T1000 (cell line): Measurements from ENCODE around the gene RALGPS1.
"Not testable (repeated sequence)": the region's sequence is repeated elsewhere in the genome, so short reads cannot be mapped to it uniquely, and the experiment has no call there.

ENCODE experiments used
- DNase-seq: peaks from one replicate; lab custom pipeline; 2025; ENCODE audit warnings: mixed read lengths; lab: John Stamatoyannopoulos, UW

RALGPS1 gene

DNA sequence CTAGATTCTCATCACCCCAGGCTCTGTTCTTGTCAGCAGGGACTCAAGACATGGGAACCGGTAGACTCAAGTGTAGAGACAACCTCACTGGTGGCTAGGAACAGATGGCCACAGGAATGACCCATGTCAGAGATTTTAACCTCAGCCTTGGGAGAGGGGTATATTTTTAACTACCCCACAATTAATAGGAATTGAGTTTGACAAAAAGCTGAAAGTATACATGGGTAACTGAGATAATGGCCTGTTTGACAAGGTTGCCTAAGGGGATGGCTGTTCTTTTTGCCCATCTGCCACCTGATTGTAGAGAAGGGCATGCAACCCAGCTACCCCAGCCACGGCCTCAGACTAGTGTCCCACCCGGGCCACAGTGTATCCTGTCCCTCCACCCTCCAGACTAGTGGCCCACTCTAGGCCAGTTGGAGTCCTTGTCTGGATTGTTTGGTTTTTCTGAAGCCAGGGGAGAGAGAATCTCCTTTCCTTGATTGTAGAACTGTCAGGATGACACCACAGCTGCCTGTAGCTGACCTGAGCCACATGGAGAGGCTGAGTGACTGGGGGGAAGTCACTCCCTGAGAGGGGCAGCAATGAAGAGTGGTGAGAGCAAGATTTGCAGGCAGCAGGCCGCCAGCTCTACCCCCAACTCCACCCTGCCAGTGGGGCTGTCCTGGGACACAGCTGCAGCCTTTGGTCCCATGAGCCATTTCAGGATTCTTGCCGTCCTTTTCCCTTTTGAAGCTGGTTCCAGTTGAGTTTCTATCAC is 222.5 kb downstream of the RALGPS1 start:
- no peak for DNase-seq

DNA sequence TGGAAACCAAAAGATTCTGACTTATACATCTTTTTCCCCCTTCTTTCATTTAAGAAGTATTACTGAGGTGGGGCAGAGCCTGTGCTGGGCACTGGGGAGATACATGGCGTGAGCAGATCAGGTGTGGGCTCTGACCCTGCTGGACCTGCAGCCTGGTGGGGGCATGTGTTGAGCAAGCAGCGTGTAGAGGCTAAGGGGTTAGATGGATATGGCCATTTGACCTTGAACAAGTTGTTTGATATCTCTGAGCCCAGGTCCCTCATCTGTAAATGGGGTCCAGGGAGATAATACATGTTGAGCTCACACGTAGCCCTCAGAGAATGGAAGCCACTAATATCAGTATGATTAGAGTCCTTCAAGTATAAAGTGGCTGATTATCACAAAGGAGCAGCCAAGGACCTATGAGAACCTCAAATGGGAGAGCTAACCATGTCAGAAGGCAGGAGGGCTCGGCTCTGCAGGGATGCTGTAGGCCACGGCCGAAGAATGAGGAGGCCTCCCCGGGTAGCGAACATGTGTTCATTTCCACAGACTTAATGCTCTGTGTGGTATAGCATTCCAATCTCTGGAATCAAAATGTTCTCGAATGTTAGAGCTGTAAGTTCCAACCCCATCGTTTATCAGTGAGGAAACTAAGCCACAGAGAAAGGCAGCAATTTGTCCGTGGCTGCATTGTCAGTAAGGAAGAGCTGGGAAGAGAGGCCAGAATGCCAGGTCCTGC is 223.2 kb downstream of the RALGPS1 start:
- no peak for DNase-seq

DNA sequence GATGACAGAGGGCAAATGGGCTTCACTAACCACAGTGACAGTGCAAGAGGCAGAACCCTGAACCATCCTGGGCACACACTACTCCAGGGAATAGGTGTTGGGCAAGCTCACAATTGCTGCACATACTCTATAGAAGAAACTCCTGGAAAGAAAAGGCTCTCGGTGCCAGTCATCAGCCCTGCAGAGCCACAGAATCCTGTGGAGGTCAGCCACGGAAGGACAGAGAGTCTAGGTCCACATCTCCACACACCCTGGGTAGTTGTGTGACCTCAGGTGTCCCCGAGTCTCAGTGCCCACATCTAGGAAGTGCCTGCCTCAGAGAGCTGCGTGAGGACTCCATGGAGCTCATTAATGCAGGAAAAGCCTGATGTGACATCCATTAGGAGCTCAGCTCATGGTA is 223.9 kb downstream of the RALGPS1 start:
- no peak for DNase-seq

DNA sequence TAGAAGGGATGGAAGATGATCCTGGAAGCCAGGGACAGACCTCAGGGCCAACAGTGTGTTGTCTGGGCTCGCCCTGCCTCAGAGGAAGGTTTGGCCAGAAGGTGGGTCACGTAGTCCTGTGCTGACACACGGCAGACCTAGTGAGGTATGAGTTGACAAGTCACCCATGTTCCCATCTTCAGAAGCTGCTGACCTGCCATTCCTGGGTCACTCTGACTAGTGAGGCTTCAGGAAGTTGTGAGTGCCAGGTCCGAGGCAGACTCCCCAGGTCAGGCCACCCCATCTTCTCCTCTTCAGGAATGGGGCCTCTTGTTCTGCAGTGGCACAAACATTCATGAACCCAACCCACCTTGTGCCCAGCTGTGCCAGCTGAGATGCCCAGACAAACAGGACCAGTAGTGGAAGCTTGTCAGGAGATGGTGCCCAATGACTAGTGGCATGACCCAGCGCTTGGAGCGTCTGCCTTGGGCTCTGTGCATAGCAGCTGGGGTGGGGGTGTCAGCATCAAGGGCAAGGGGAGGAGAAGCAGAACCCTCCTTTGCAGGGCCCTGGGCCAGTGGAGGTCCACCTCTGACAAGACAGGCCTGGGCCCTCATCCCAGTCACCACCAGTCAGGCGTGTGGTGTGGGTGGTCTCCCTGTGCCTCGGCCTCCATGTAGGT is 224.6 kb downstream of the RALGPS1 start:
- DNase-seq: no peak

DNA sequence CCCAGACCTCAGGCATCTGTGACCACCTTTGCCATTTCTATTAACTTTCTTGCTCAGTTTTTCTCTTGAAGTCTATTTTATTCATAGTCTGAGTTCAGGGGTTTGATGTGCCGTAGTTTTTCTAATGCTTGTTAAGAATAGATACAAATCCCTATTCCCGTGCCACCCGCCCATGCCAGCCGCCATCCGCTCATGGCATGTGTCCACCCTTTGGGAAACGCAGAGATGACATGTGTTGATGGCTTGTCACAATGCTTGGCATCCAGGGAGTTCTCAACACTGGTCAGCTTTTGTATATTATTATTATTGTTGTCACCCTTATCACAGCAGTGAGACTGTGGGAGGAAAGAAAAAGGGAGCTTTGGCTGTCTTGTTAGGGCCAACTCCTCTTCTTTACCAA is 225.2 kb downstream of the RALGPS1 start:
- DNase-seq: no peak

DNA sequence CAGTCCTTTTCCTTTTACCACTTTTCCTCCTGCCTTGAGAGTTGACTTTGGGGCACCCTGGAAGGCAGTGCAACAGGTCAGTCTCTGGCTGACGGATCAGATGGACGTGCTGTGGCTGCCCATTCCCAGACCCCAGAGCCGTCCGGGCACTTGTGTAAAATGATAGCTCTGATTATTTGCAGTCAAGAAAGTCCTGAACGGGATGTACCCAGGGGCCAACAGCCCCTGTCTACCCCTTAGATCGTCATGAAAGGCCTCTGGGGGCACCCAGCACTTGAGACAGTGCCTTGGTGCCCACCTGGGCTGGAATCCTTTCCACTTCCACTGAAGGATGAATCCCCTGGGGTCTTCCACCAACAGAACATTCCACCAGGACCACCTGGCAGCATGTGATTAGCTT is 225.6 kb downstream of the RALGPS1 start:
- DNase-seq: no peak

DNA sequence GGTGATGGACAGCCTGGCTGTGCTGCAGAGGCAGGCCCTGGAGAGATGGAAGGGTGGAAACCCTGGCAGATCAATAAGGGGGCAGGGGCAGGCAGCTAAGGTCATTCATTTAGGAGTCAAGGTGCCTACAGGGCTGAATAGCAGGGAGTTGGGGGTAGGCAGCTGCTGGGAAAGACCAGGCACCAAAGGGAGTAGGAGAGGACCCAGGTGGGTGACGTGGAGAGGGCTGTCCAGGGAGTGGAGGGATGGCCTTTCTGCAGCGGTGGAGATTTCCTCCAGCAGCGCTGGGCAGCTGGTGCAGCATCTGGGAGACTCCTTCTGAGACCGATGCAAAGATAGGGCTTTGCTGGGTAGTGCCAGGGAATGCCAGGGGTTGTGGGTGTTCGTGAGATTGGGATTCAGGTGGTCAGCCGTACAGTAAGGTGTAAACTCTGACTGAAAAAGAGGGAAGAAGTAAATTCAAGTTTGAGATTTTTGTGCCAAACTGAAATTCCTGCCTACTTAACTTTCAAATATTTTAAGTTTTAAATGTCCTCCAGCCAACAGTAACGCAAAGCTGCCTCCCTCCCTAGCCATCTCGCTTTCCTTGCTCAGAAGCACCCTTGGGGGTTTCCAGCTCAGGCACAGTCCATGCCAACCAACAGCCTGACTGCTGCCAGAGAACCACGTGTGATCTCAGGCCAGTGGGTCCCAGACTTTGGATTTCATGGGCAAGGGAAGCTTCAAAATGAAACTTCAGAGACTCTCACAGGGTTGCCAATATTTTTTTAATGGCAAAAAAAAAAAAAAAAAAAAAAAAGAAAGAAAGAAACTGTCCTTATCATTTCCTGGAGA is 226.5 kb downstream of the RALGPS1 start:
- no peak for DNase-seq

DNA sequence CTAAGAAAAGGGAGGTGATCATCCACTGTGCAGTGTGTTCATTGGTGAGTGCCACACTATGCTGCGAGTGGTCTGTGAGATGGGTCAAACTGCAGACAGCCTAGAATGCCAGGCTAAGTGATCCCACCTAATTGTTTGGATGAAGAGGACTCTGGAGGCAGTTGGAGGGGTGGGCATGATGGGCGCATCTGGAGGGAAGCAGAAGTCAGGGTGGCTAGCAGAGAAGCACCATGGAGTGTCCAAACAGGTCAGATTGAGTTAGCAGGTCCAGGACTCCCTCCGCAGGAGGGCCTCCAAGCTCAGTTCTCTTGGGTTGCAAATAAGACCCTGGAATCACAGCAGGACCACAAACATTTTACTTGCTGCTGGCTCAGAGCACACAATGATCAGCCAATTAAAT is 227.7 kb downstream of the RALGPS1 start:
- DNase-seq: no peak

DNA sequence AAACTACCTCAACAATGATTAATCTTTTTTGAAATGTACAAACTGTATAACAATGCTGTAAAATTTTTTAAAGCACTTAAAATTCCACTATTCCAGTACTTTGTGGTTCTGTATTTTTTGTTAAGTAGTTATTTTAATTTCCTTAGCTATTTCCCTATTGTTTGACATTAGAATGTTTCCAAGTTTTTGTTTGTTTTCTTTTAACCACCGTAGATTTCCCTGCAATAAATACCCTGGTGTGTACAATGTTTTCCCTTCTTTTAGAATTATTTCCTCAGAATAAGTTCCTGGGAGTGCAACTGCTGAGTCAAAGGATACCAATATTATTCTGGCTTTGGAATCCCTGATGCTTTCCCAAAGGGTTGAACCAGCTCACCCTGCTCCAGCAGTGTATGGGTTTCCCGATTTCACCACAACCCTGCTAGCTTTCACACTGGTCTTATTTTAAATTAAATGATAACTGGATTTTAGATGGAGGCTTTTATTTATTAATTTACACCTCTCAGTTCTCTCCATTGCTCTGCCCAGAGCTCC is 228.4 kb downstream of the RALGPS1 start:
- DNase-seq: no peak

DNA sequence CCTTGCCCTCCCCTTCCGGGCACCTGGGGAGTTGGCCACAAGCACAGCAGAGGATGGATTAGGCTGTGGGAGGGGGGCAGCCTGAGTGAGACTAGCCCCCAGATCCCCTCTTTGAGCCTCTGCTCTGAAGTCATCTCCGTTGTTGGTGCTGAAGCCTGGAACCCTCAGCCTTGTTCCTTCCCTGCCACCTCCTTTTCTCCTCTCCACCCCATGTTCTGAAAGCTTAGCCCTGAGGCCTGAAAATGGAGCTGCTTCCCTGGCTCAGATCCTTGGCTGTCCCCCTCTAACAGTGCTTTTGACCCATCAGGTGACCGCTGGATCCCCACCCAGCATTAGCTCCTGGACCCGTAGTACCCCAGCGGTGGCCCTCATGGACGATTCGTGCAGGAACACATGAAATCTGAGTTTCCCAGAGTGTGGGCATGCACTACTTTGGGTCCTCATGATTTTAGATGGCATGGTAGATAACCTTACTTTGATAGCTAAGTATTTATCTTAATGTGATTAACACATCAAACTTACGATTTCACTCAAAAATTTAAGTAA is 229.4 kb downstream of the RALGPS1 start:
- DNase-seq: no peak

DNA sequence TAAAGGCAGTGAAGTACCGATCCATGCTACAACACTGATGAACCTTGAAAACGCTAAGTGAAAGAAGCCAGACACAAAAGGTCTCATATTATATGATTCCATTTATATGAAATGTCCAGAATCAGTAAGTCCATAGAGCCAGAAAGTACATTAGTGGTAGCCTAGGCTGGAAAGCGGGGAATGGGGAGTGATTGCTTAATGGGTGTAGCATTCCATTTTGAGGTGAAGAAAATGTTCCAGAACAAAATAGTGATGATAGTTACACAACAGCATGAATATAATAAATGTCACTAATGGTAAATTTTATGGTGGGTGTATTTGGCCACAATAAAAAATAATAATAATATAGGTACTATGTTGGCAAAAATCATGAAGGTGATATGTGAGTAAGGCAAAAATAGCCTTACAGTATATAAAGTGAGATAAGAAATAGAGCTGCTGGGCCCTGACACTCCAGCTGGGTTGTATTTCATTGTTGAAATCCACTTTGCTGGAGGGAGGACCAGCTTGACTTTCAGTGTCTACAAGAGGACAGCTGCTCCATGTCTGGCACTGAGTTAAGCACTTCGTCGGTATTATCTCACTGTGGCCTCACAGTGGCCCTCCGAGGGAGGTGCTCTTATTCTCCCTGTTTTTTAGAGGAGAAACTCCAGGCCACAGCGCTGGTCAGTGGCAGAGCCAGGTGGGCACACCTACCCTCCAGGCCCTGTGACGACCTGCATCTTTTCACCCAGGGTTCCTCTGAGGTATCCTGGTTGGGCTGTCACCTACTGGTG is 230.3 kb downstream of the RALGPS1 start:
- no peak for DNase-seq

DNA sequence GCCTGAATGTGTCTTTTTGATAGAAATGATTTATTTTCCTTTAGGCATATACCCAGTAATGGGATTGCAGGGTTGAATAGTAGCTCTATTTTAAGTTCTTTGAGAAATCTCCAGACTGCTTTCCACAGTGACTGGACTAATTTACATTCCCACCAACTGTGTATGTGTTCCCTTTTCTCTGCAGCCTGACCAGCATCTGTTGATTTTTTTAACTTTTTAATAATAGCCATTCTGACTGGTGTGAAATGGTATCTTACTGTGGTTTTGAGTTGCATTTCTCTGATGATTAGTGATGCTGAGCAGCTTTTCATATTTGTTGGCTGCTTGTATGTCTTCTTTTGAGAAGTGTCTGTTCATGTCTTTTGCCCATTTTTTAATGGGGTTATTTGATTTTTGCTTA is 232.3 kb downstream of the RALGPS1 start:
- DNase-seq: not testable (repeated sequence)

DNA sequence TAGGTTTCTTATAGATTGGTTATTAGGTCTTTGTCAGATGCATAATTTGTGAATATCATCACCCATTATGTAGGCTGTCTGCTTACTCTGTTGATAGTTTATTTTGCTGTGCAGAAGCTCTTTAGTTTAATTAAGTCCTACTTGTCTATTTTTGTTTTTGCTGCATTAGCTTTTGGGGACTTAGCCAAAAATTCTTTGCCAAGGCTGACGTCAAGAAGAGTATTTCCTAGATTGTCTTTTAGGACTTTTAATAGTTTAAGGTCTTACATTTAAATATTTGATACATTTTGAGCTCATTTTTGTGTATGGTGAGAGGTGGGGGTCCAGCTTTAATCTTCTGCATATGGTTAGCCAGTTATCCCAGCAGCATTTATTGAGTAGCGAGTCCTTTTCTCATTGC is 232.7 kb downstream of the RALGPS1 start:
- DNase-seq: no peak

DNA sequence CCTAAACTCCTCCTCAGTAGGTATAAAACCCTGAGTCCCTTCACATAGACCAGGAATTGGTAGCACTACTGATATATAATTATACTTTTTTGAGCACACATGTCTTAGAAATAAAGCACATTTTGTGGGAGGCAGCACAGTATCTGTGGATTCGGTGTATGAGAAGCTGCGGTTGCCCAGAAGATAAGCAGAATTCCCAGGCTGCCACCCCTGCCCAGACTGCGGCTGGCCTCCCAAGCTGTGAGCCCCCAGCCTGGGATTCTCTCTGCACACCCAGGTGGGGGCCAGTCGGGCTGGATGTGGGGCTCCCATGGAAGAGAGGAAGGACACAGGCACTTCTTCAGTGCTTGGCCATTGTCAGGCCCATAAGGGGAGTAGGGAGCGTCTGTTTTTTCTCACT is 233.4 kb downstream of the RALGPS1 start:
- no peak for DNase-seq

DNA sequence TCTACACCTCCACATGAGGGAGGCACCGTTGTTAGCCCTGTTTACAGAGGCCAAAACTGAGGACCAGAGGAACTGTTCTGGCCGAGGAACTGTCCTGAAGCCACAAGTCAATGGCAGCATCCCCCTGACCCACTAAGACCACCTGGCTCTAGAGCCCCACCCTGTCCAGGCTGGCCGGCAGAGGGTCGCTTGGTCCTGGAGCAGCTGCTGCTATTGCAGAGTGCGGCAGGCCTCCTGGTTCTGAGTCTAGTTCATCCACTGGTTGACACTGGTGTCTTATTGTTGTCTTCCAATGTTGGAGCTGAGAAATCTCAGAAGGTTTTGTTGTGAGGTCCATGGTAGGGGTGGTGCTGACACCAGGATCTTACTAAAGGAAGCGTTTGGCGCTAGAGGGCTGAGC is 234.4 kb downstream of the RALGPS1 start:
- DNase-seq: no peak

DNA sequence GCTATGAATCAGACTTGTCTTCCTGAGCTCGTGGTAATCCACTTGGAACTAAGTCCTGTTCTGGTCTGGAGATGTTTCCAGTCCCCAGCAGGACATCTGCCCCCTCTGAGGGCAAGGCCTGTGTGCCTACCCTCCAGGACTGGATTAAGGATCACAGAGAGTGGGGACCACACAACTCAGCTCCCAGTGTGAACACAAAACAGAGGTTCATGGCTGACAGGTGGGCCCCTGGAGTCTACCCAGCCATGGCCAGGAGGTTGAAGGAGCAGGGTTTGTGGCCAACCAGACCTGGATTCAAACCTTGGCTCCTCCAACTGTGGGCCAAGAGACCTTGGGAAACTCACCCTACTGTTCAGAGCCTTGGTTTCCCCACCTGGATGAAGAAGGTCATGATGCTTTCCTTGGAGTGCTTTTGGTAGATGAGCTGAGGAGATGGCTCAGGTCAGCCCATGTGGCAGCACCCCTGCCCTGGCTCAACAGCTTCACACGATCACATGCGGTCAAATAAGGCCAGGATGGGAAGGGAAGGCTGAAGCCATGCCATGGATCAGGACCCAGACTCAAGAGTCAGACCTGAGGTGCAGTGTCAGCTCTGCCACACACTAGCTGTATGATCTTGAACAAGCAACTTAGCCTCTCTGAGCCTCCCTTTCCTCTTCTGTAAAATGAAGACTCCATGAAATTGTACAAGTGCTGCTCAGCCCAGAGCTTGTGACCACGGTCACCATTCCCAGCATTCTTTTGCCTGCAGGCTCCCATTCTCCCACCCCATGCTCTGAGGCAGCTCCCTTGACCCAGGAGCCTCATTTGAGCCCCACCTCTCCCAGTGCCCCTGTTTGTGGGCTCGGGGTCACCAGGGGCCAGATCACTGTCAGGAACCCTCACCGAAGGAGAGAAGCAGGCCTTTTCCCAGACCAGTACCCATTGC is 235.1 kb downstream of the RALGPS1 start:
- no peak for DNase-seq

DNA sequence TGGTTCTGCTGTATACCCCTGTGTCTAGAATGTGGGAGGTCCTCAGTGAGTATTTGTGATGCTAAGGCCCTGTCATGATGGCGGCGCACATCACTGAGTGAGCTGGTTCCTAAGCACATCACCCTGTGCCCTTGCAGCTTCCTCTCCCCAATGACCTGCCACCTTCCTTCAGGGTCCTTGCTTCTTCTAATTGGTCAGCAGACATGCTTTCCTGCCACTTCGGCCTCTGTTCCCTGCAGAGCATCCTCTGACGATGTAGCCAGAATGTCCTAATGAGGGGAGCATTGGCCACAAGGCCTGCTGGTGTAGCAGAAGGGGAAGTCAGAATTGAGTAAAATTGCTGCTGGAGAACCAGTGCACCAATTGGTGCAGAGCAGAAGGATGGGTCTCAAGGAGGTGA is 238.9 kb downstream of the RALGPS1 start:
- no peak for DNase-seq

DNA sequence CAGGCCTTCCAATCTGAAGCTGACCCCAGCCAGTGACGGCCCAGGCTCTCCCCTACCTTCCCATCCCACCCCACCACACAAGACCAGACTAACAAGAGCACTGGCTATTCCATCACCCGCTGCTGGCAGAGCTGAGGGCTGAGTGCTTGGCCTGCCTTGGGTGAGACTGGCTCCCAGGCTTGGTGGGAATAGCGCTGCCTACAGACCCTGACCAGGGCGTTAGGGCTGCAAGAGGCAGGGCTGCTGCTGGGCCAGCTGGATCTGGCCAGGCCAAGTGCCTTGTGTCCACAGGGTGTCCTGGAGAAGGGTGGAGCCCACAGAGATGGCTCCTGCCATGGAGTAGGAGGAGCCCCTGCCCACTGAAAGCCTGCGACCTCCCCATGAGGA is 239.4 kb downstream of the RALGPS1 start:
- DNase-seq: no peak

DNA sequence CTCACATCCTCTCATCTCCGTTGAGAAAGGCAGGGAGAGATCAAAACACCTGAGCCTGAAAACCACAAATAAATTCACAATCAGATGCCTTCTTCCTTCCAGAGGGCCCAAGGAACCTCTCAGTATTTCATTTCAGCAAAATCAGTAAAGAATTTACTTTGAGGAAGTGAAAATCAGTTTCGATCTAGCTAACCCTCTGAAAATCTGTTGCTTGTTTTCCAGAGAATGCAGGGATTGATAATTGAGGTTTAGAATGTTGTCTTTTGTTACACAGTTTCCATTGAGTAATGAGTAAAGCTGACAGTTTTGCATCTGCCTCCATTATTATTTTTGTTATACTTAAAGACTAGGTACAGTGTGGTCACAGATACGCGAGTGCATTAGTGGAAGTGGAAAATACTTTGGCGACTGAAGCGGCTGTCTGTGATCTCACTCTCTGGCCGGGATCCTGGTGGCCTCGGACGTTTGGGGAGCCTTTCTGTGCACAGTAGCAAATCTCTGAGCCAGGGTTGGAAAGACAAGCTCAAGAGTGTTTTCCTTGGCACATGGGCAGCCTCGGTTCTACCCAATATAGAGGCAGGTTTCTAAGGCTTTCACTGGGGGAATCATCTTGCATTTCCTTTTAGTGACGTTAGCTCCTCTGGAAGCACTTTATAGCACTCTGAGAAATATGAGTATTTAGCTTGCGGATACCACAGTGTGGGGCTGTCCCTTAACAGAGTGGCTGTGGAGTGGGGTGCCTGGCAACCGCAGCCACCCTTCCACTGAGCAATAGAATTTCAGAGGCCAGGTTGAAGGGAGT is 240.0 kb downstream of the RALGPS1 start:
- DNase-seq: no peak
